SK-N-SH (cell line): ENCODE data around the gene C3orf52. TPM values are rescaled to one million over a fixed set of nuclear protein-coding genes. Genes with fewer than 3 reads are reported as not detected.

ENCODE experiments used
- CTCF ChIA-PET: fragments of 300-600, 350-600 bp; formaldehyde crosslinking; extraction: SDS; loops from one replicate; lab custom pipeline; 2021; lab: Yijun Ruan, JAX
- POLR2A ChIA-PET: fragments of 350-600 bp; sonication (Branson Sonifier 250); formaldehyde crosslinking; extraction: SDS; loops from one replicate; lab custom pipeline; 2020; ENCODE audit warnings: antibody characterized with exemption, inconsistent platforms; lab: Yijun Ruan, JAX
- DNase-seq: peaks from one replicate; pipeline ENCODE4 v3.0.0; 2012
- H2AFZ ChIP-seq: fragments of 200-600 bp; sonication (generic); 2 replicates; pipeline ENCODE4 v1.8.1; 2016; ENCODE audit warnings: antibody characterized with exemption, mild to moderate bottlenecking, low read depth
- H3F3A ChIP-seq: fragments of 200-600 bp; sonication (generic); replicated peaks from 2 replicates; pipeline ENCODE3; 2016; ENCODE audit warnings: antibody characterized with exemption, mild to moderate bottlenecking; ENCODE audit not compliant: insufficient read depth
- H3K27ac ChIP-seq, 2 experiments: fragments of 200-500 bp in 1 of 2; fragments of 200-600 bp in 1 of 2; sonication (Bioruptor generic) in 1 of 2; sonication (generic), shearing (Covaris generic) in 1 of 2; 2 replicates each; pipeline versions ENCODE4 v1.5.1 to v1.6.1; 2014 to 2016; ENCODE audit warnings: low read depth in 2 of 2, inconsistent platforms in 1 of 2, low read length in 1 of 2, mild to moderate bottlenecking in 1 of 2, mixed read lengths in 1 of 2
- H3K27me3 ChIP-seq: fragments of 200-600 bp; sonication (generic), shearing (Covaris generic); 2 replicates; pipeline ENCODE4 v1.6.1; 2016; ENCODE audit warnings: mixed run types; ENCODE audit not compliant: insufficient read depth
- H3K36me3 ChIP-seq, 2 experiments: fragments of 200-500 bp in 1 of 2; fragments of 200-600 bp in 1 of 2; sonication (Bioruptor generic) in 1 of 2; sonication (generic) in 1 of 2; replicated peaks in 1 of 2; 2 replicates each; pipeline versions ENCODE3 to v1.5.1; 2014 to 2016; ENCODE audit warnings: low read length in 1 of 2, mild to moderate bottlenecking in 1 of 2; ENCODE audit not compliant: insufficient read depth in 2 of 2, control insufficient read depth in 1 of 2
- H3K4me1 ChIP-seq, 2 experiments: fragments of 200-500 bp in 1 of 2; fragments of 200-600 bp in 1 of 2; sonication (Bioruptor generic) in 1 of 2; sonication (generic), shearing (Covaris generic) in 1 of 2; 2 replicates each; pipeline versions ENCODE4 v1.5.1 to v1.6.1; 2014 to 2016; ENCODE audit warnings: low read depth in 1 of 2, low read length in 1 of 2, mixed run types in 1 of 2; ENCODE audit not compliant: insufficient read depth in 2 of 2, control insufficient read depth in 1 of 2
- H3K4me2 ChIP-seq: fragments of 200-600 bp; sonication (generic), shearing (Covaris generic); 2 replicates; pipeline ENCODE4 v1.6.1; 2017; ENCODE audit warnings: mixed run types
- H3K4me3 ChIP-seq, 2 experiments: fragments of 200-500 bp in 1 of 2; fragments of 200-600 bp in 1 of 2; sonication (Bioruptor generic) in 1 of 2; sonication (generic), shearing (Covaris generic) in 1 of 2; 2 replicates each; pipeline versions ENCODE4 v1.5.1 to v1.8.1; 2014 to 2016; ENCODE audit warnings: low read depth in 2 of 2, inconsistent platforms in 1 of 2, low read length in 1 of 2, mild to moderate bottlenecking in 1 of 2, mixed read lengths in 1 of 2, moderate library complexity in 1 of 2
- H3K79me2 ChIP-seq: fragments of 200-600 bp; sonication (generic); 2 replicates; pipeline ENCODE4 v1.8.1; 2017; ENCODE audit warnings: mild to moderate bottlenecking; ENCODE audit not compliant: insufficient read depth
- H3K9ac ChIP-seq: fragments of 200-600 bp; sonication (generic); 2 replicates; pipeline ENCODE4 v1.6.1; 2017; ENCODE audit warnings: mixed run types
- H3K9me2 ChIP-seq: fragments of 200-600 bp; sonication (generic); 2 replicates; pipeline ENCODE4 v1.6.1; 2017; ENCODE audit warnings: mixed run types
- H3K9me3 ChIP-seq: fragments of 200-600 bp; sonication (generic); 2 replicates; pipeline ENCODE4 v1.6.1; 2017; ENCODE audit warnings: mixed run types, mild to moderate bottlenecking, moderate library complexity
- H4K20me1 ChIP-seq: fragments of 200-600 bp; sonication (generic); 2 replicates; pipeline ENCODE4 v1.6.1; 2017; ENCODE audit warnings: mild to moderate bottlenecking, mixed run types; ENCODE audit not compliant: insufficient read depth
- EP300 ChIP-seq, 2 experiments: IDR thresholded peaks; 2 replicates each; pipeline versions ENCODE4 v1.4.0 to v1.6.1; 2012; ENCODE audit warnings: borderline replicate concordance in 1 of 2, low read depth in 1 of 2, low read length in 1 of 2
- EZH2phosphoT487 ChIP-seq: fragments of 200-600 bp; sonication (generic); IDR thresholded peaks from 2 replicates; pipeline ENCODE4 v1.6.1; 2017; ENCODE audit warnings: low read depth, mixed run types, mild to moderate bottlenecking, antibody characterized with exemption, moderate library complexity, borderline replicate concordance
- FOXJ3 ChIP-seq: sonication (generic); formaldehyde crosslinking; IDR thresholded peaks from 2 replicates; pipeline ENCODE4 v1.5.1; 2020; ENCODE audit warnings: mild to moderate bottlenecking, missing genetic modification reagents
- FOXM1 ChIP-seq: IDR thresholded peaks from 2 replicates; pipeline ENCODE4 v1.4.0; 2012; ENCODE audit warnings: low read depth, mild to moderate bottlenecking
- GATA2 ChIP-seq: sonication (generic); formaldehyde crosslinking; IDR thresholded peaks from 2 replicates; pipeline ENCODE4 v1.5.0; 2020; ENCODE audit warnings: mild to moderate bottlenecking, missing genetic modification reagents
- JUND ChIP-seq: IDR thresholded peaks from 2 replicates; pipeline ENCODE4 v1.4.0; 2012
- MAX ChIP-seq: IDR thresholded peaks from 2 replicates; pipeline ENCODE4 v1.4.0; 2012; ENCODE audit warnings: low read depth
- MXI1 ChIP-seq: IDR thresholded peaks from 2 replicates; pipeline ENCODE4 v1.6.1; 2012; ENCODE audit warnings: mild to moderate bottlenecking, low read depth, low read length, improper control_type of control experiment
- NRF1 ChIP-seq: IDR thresholded peaks from 2 replicates; pipeline ENCODE4 v1.6.1; 2012; ENCODE audit warnings: low read depth, mild to moderate bottlenecking, low read length
- PBX3 ChIP-seq: IDR thresholded peaks from 2 replicates; pipeline ENCODE4; 2012
- RCOR1 ChIP-seq: fragments of 150-350 bp; IDR thresholded peaks from 2 replicates; pipeline ENCODE4 v1.6.1; 2017; ENCODE audit warnings: antibody characterized with exemption, low read length
- SMC3 ChIP-seq: IDR thresholded peaks from 2 replicates; pipeline ENCODE4 v1.6.1; 2012; ENCODE audit warnings: low read depth, low read length, improper control_type of control experiment
- USF1 ChIP-seq: IDR thresholded peaks from 2 replicates; pipeline ENCODE4 v1.4.0; 2012; ENCODE audit warnings: low read depth, borderline replicate concordance
- YY1 ChIP-seq: IDR thresholded peaks from 2 replicates; pipeline ENCODE4 v1.4.0; 2012; ENCODE audit warnings: low read depth, mild to moderate bottlenecking
- WGBS: methylation state at CpG from one replicate; pipeline ENCODE4 v1.1.6; 2017; ENCODE audit warnings: low lambda C conversion rate; 5-methylcytosine and 5-hydroxymethylcytosine counted together
- polyA plus RNA-seq, 3 experiments: library from polyadenylated mRNA; depleted of rRNA; stranded (reverse); fragments of >200 nt; gene quantifications; 2 replicates each; pipeline ENCODE4 v1.2.3, GENCODE V29; 2012

The C3orf52 gene
- polyA plus RNA-seq, 1 of the 3 experiments (the other 2 are of a cell fraction): 5.4 TPM

GRCh38 chr3:112127522-112128494, 41.6 kb downstream of the C3orf52 start:
- no peak overlapping the region for H3K27ac ChIP-seq
- H3K4me1 ChIP-seq: no peaks in the 10 kb centered on the region
- H3K9me3 ChIP-seq: no peaks in the 10 kb centered on the region
- H3K36me3 ChIP-seq: peaks cover 0 to 4% of the 10 kb centered on the region in 2 experiments
- no peaks in the 10 kb centered on the region for H4K20me1 ChIP-seq
- ChIA-PET CTCF (interaction anchor here (1.2 kb wide), 1 partner anchor 9 kb away, joined by 3 read pairs; no protein-coding TSS in a partner anchor), POLR2A (interaction anchor here (0.7 kb wide), 1 partner anchor 205 kb away, joined by 3 read pairs; the partner anchor contains the start of gene CD200)
- H3K4me3 ChIP-seq: no peak overlapping the region
- no peaks in the 10 kb centered on the region for H3K27me3 ChIP-seq
- DNase-seq: no peak
- no peaks in the 10 kb centered on the region for H3K79me2 ChIP-seq
- H3F3A ChIP-seq: no peaks in the 10 kb centered on the region
- no peaks in the 10 kb centered on the region for H3K9me2 ChIP-seq
- 81% methylated on average over 10 of the region's 10 CpGs for WGBS
- no peak overlapping the region for H3K4me2 ChIP-seq
- no peak overlapping the region for H3K9ac ChIP-seq
- H2AFZ ChIP-seq: no peak overlapping the region
- TF ChIP-seq EP300 (IDR thresholded peaks at IDR 0.05; ENCODE audit: borderline replicate concordance in 1 of 2, low read depth in 1 of 2, low read length in 1 of 2) (no peak), NRF1 (no peak), RCOR1 (no peak), MXI1 (no peak), GATA2 (CRISPR knock-in tag) (no peak), EZH2phosphoT487 (no peak), USF1 (no peak), FOXM1 (no peak), FOXJ3 (CRISPR knock-in tag) (no peak), SMC3 (no peak), MAX (no peak), JUND (no peak), PBX3 (no peak), YY1 (no peak)
